DND-41 (cell line): ENCODE data around the gene HECA.

ENCODE experiments used
- ATAC-seq: fragments of 200-7000 bp; cut with Tn5 transposase; 3 replicates; pipeline ENCODE4 v1.9.1; 2021; ENCODE audit warnings: low read depth; ENCODE audit not compliant: insufficient read depth
- DNase-seq: peaks from one replicate; pipeline ENCODE4 v3.0.0-alpha.2; 2020
- H2AFZ ChIP-seq: 2 replicates; pipeline ENCODE4 v1.6.0; 2012; ENCODE audit warnings: low read depth, low read length
- H3K27ac ChIP-seq: 2 replicates; pipeline ENCODE4 v1.5.1; 2012; ENCODE audit warnings: low read length, inconsistent platforms
- H3K27me3 ChIP-seq: fragments of 200-600 bp; sonication (generic); 2 replicates; pipeline ENCODE4 v1.6.0; 2012; ENCODE audit warnings: low read length, mild to moderate bottlenecking, inconsistent platforms; ENCODE audit not compliant: insufficient read depth, poor library complexity
- H3K36me3 ChIP-seq: 2 replicates; pipeline ENCODE4 v1.5.1; 2012; ENCODE audit warnings: low read length, inconsistent platforms; ENCODE audit not compliant: insufficient read depth
- H3K4me1 ChIP-seq: 2 replicates; pipeline ENCODE4 v1.5.1; 2012; ENCODE audit warnings: mild to moderate bottlenecking, low read length; ENCODE audit not compliant: insufficient read depth
- H3K4me2 ChIP-seq: 2 replicates; pipeline ENCODE4 v1.6.0; 2012; ENCODE audit warnings: mild to moderate bottlenecking, moderate library complexity, low read length, inconsistent platforms; ENCODE audit not compliant: insufficient read depth
- H3K4me3 ChIP-seq, 2 experiments: fragments of 200-600 bp in 1 of 2; shearing (Covaris generic) in 1 of 2; 2 replicates each; pipeline ENCODE4 v1.5.1; 2012 to 2016; ENCODE audit warnings: inconsistent platforms in 2 of 2, low read length in 2 of 2, mild to moderate bottlenecking in 2 of 2, low read depth in 1 of 2, moderate library complexity in 1 of 2
- H3K79me2 ChIP-seq: 2 replicates; pipeline ENCODE4 v1.6.0; 2012; ENCODE audit warnings: low read length, inconsistent platforms; ENCODE audit not compliant: insufficient read depth
- H3K9ac ChIP-seq: 2 replicates; pipeline ENCODE4 v1.6.0; 2012; ENCODE audit warnings: low read depth, mild to moderate bottlenecking, inconsistent platforms, low read length, moderate library complexity
- H3K9me3 ChIP-seq: 2 replicates; pipeline ENCODE4 v1.5.1; 2012; ENCODE audit warnings: low read length, moderate library complexity, mild to moderate bottlenecking, inconsistent platforms; ENCODE audit not compliant: insufficient read depth, severe bottlenecking
- H4K20me1 ChIP-seq: 2 replicates; pipeline ENCODE4 v1.6.0; 2012; ENCODE audit warnings: low read length; ENCODE audit not compliant: insufficient read depth
- CTCF ChIP-seq: IDR thresholded peaks from 2 replicates; pipeline ENCODE4 v1.5.1; 2012; ENCODE audit warnings: borderline replicate concordance, low read length, moderate library complexity, mild to moderate bottlenecking; ENCODE audit not compliant: poor library complexity, severe bottlenecking; ENCODE audit errors: extremely low read depth
- EZH2 ChIP-seq: IDR thresholded peaks from 3 replicates; pipeline ENCODE4 v1.6.1; 2012; ENCODE audit warnings: borderline replicate concordance, low read depth, mild to moderate bottlenecking, moderate library complexity, low read length, inconsistent platforms; ENCODE audit not compliant: severe bottlenecking

Gene HECA

DNA sequence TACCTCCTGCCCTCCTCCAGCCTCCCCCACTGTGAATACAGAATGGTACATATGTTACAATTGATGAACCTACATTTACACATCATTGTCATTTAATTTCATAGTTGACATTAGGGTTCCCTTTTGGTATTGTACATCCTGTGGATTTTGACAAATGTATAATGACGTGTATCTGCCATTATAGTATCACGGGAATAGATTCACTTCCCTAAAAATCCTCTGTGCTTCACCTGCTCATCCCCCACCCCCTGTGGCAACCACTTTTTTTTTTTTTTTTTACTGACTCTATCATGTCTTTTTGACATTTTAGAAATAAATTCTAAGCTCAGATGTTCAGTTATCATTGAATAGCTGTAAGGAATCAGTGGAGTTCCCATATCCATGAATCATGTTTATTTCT, 30.4 kb downstream of the HECA start:
- Histone ChIP-seq H3K36me3 (peaks cover 57% of the 10 kb centered on the region), H3K79me2 (peaks cover 50% of the 10 kb centered on the region), H3K9me3 (no peaks in the 10 kb centered on the region), H3K9ac (no peak overlapping the region), H3K4me3 (no peak overlapping the region), H2AFZ (no peak overlapping the region), H3K27me3 (no peaks in the 10 kb centered on the region), H3K27ac (no peak overlapping the region), H3K4me2 (no peak overlapping the region), H3K4me1 (peaks cover 18% of the 10 kb centered on the region), H4K20me1 (peaks cover 65% of the 10 kb centered on the region)
- TF ChIP-seq EZH2 (no peak), CTCF (no peak)
- DNase-seq = no peak
- no peak for ATAC-seq

DNA sequence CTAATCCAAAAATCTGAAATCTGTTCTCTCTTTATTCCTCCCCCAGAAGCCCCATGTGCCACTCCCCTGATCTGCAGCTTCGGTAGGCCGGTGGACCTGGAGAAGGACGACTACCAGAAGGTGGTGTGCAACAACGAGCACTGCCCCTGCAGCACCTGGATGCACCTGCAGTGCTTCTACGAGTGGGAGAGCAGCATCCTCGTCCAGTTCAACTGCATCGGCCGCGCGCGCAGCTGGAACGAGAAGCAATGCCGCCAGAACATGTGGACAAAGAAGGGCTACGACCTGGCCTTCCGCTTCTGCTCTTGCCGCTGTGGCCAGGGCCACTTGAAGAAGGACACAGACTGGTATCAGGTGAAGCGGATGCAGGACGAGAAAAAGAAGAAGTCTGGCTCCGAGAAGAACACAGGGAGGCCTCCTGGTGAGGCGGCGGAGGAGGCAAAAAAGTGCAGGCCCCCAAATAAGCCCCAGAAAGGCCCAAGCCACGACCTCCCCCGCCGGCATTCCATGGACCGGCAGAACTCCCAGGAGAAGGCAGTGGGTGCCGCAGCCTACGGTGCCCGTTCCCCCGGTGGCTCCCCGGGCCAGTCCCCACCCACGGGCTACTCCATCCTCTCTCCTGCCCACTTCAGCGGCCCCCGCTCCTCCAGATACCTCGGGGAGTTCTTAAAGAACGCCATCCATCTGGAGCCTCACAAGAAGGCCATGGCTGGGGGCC, 31.5 kb downstream of the HECA start:
- no peak overlapping the region for H3K4me3 ChIP-seq
- peaks cover 66% of the 10 kb centered on the region for H3K36me3 ChIP-seq
- H3K27me3 ChIP-seq = no peaks in the 10 kb centered on the region
- no peak for ATAC-seq
- H4K20me1 ChIP-seq = peaks cover 66% of the 10 kb centered on the region
- H3K4me2 ChIP-seq = no peak overlapping the region
- H3K9me3 ChIP-seq = no peaks in the 10 kb centered on the region
- H3K27ac ChIP-seq = no peak overlapping the region
- no peak overlapping the region for H3K9ac ChIP-seq
- H3K79me2 ChIP-seq = peaks cover 53% of the 10 kb centered on the region
- DNase-seq = no peak
- H2AFZ ChIP-seq = no peak overlapping the region
- TF ChIP-seq CTCF (no peak), EZH2 (no peak)
- H3K4me1 ChIP-seq = peaks cover 7% of the 10 kb centered on the region

DNA sequence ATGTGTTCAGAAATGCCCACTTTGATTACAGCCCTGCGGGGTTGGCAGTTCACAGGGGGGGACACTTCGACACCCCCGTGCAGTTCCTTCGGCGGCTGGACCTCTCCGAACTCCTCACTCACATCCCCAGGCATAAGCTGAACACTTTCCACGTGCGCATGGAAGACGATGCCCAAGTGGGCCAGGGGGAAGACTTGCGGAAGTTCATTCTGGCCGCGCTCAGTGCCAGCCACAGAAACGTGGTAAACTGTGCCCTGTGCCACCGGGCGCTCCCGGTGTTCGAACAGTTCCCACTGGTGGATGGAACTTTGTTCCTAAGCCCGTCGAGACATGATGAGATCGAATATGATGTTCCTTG, 32.1 kb downstream of the HECA start:
- H3K4me2 ChIP-seq = no peak overlapping the region
- no peak overlapping the region for H2AFZ ChIP-seq
- no peak for ATAC-seq
- no peak for TF ChIP-seq CTCF
- TF ChIP-seq EZH2 = no peak
- H3K9me3 ChIP-seq = no peaks in the 10 kb centered on the region
- H3K27me3 ChIP-seq = no peaks in the 10 kb centered on the region
- peaks cover 63% of the 10 kb centered on the region for H3K36me3 ChIP-seq
- peaks cover 60% of the 10 kb centered on the region for H4K20me1 ChIP-seq
- H3K4me3 ChIP-seq = no peak overlapping the region
- no peak overlapping the region for H3K9ac ChIP-seq
- no peak for DNase-seq
- peaks cover 2% of the 10 kb centered on the region; the same call in 1 of the 2 replicates for H3K4me1 ChIP-seq
- H3K79me2 ChIP-seq = peaks cover 51% of the 10 kb centered on the region
- no peak overlapping the region for H3K27ac ChIP-seq
